ENCODE data around the gene SLC9A1.

DNA sequence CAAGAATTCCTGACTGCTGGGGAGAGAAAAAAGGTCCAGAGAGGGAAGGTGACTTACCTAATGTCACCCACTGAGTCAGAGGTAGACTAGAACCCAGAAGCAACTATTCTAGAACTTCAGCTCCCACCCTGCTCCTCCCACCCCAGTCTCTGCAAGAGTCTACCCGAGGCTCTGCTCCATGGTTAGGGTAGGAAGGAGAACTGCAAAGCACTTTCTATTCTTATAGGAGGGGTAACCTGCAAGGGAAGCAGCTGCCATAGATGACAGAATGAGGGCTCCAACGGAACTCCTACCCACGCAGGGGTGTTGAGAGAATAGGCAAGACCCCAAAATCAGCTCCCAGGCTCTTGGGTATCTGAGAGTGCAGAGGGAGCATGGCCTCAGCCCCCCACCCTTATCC, 4.3 kb downstream of the SLC9A1 start:
- TF ChIP-seq SPI1 (IDR thresholded peaks at IDR 0.05; ENCODE audit: borderline replicate concordance, insufficient read depth, low read depth, low read length) = no peak
- no peak for TF ChIP-seq JUNB (IDR thresholded peaks at IDR 0.05)
- no peak for TF ChIP-seq TAF1 (IDR thresholded peaks at IDR 0.05; ENCODE audit: borderline replicate concordance, low read depth, low read length)
- no peak for TF ChIP-seq YY1 (IDR thresholded peaks at IDR 0.05; ENCODE audit: low read depth, low read length)
- TF ChIP-seq, protein P1, sequence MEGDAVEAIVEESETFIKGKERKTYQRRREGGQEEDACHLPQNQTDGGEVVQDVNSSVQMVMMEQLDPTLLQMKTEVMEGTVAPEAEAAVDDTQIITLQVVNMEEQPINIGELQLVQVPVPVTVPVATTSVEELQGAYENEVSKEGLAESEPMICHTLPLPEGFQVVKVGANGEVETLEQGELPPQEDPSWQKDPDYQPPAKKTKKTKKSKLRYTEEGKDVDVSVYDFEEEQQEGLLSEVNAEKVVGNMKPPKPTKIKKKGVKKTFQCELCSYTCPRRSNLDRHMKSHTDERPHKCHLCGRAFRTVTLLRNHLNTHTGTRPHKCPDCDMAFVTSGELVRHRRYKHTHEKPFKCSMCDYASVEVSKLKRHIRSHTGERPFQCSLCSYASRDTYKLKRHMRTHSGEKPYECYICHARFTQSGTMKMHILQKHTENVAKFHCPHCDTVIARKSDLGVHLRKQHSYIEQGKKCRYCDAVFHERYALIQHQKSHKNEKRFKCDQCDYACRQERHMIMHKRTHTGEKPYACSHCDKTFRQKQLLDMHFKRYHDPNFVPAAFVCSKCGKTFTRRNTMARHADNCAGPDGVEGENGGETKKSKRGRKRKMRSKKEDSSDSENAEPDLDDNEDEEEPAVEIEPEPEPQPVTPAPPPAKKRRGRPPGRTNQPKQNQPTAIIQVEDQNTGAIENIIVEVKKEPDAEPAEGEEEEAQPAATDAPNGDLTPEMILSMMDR (IDR thresholded peaks at IDR 0.05 in 2 of 3, conservative IDR thresholded peaks at IDR 0.05 in 1 of 3; ENCODE audit: control insufficient read depth in 2 of 3, extremely low read depth in 1 of 3, insufficient read depth in 1 of 3, low read depth in 3 of 3, low read length in 3 of 3) = no peak
- no peak for TF ChIP-seq SIX5 (IDR thresholded peaks at IDR 0.05; ENCODE audit: low read depth, low read length, severe bottlenecking)
- no peak for TF ChIP-seq ZNF274 (IDR thresholded peaks at IDR 0.05; ENCODE audit: insufficient read depth, insufficient read length)
- TF ChIP-seq JUND (IDR thresholded peaks at IDR 0.05; ENCODE audit: low read depth, low read length) = no peak

All from GM12878 (cell line).